LHCN-M2 (cell line): ENCODE data around the gene FGF7. TPM values are rescaled to one million over a fixed set of nuclear protein-coding genes. Genes with fewer than 3 reads are reported as not detected.
"Not testable (repeated sequence)": the region's sequence is repeated elsewhere in the genome, so short reads cannot be mapped to it uniquely, and the experiment has no call there.

Experiments
- DNase-seq: peaks from one replicate; pipeline ENCODE4 v3.0.0-alpha.2; 2012; ENCODE audit warnings: low read depth
- total RNA-seq: library from RNA; depleted of rRNA; stranded (reverse); fragments of >200 nt; gene quantifications from 2 replicates; pipeline ENCODE4 v1.2.3, GENCODE V29; 2014

FGF7 gene
- total RNA-seq, 1 experiment from 2014 or later, result 7.9 TPM

GRCh38 chr15:49438962-49439631 is 16.1 kb downstream of the FGF7 start:
- DNase-seq, result no peak

DNA sequence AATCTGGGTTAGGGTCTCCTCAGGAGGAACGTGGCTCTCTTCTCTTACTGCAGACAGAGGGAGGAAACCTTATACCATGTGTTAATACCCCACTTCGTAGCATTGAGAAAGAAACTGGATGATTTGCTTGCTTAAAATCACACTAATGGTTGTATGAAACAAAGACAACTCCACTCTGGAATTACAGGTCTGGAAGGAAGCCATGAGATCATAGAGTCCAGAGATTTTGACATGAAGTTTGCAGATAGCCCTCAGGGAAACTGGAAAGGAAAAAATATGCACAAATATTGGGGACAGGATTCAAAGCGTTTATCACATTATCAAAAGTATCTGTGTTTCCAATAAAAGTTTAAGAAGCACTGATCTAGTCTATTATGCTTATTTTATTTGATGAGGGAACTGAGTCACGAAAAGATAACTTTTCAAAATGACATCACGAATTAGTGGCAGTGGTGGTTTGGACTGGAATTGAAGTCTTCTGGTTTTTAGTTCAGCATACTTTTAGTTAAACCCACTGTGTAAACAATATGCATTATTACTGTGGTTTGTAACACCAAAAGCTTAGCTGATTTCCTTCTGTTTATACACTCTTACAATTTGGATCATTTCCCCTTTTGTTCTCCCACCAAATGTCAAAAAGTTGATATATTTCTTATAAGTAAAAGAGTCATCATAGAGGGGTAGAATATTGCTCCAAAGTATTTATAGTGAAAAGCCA is 16.8 kb downstream of the FGF7 start:
- DNase-seq, result peak; percentile 49

- no peak for DNase-seq
Observed at GRCh38 chr15:49441356-49441755, 18.3 kb downstream of the FGF7 start.

DNA sequence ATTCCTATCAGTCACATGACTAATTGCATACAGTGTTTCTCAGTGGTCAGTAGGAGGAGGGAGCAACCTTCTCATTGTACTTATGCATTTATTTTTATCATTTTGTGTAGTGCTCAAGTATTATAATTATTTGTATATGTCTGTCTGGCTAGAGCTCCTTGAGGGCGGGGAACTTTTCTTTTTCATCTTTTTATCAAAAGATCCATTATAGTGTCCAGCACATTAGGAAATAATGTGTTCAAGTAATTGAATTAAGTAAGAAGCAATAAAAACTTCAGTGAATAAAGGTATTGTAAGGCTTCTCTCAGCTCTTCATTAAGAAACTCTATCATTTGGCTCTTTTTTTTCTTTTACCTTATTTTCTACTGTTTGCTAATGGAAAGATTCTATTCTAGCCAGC is 18.8 kb downstream of the FGF7 start:
- no peak for DNase-seq

- no peak for DNase-seq
Observed at GRCh38 chr15:49452595-49452994, 29.6 kb downstream of the FGF7 start.

DNA sequence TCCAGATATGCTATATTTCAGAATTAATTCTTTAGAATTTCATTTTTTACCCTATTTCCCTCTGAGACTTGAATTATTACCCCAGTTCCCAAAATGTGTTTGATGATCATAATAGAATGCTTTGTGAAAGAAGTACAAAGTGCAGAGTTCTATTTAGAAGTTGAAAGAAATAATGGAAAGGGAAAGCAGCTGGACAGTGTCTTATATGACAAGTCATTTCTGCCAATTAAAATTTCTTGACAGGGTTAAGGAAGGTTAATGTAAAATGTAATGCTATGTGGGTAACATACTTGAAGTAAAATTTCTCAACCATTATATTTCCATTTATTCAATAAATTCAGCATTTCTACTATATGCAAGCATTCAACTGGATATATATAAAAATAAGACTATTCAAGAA is 33.1 kb downstream of the FGF7 start:
- DNase-seq, result no peak

DNA sequence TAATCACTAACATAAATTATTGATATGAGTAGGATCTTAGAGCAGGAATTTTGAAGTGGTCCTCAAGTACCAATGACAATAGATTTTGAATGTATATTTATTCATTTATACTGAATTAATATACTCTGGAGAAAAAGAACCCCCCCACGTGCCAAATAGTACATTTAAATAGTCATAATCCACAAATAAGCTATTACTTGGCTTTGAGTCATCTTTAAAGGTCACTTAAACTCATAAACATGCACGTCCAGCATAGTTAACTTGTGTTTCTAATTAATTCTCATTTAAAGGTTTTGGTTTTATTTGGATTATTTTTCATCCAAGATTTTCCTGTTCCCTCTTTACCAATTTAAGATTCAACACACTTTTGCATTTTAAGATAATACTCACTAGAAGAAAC is 35.1 kb downstream of the FGF7 start:
- DNase-seq, result peak; percentile 52

GRCh38 chr15:49460411-49460941 is 37.4 kb downstream of the FGF7 start:
- DNase-seq, result no peak

GRCh38 chr15:49462232-49462844 is 39.3 kb downstream of the FGF7 start:
- no peak for DNase-seq

GRCh38 chr15:49464522-49464921 is 41.5 kb downstream of the FGF7 start:
- no peak for DNase-seq

DNA sequence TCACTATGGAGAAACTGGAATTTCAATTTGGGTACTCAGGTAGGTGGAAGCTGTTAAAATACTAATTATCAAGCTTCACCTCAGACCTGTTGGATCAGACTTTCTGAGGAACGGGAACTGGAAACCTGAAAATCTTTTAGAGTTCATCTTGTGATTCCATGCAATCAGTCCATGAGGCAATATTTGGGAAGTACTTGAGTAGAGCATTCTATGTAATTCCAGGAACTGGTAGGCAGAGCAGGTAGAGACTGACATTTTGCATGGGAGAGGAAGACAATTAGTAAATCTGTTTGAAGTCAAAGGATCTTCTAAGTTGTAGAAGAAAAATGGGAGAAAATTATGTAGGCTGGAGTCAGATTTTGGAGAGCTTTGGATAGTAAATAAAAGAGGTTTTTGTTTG is 43.1 kb downstream of the FGF7 start:
- no peak for DNase-seq

DNA sequence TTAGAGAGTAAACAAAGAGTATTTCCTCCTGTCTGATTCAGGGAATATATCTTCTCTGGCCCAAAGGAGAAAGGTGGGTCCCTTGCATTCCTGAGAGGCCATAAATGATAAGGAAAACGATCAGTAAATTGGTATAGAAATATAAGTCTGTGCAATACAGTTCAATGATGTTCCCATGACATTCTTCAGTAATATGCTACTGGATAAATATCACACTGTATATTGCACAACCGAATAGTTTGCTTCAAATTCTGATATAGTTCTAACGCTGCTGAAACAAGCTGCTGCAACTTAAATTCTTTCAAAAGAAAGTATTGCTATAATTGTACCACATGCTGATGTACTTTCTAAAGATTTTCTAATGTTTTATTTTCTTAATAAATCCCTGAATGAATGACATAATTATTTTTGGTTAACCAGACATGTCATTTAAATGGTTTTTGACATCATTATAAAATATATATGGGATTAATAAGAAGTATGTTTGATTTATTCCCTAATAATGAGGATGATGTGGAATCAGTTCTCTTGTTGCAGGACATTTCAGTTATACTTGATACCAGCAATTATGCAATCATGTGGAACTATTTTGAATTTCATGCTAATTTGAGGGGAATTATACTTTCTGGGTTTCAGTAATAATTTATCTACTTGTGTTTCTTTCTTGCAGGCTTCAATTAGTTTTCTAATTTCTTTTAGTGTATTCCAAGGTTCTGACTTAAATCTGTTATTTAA is 44.9 kb downstream of the FGF7 start:
- DNase-seq, result no peak

GRCh38 chr15:49468481-49468839 is 45.4 kb downstream of the FGF7 start:
- DNase-seq, result peak; percentile 55

GRCh38 chr15:49471248-49471647 is 48.2 kb downstream of the FGF7 start:
- DNase-seq, result not testable (repeated sequence)

- DNase-seq, result peak; percentile 47
Observed at GRCh38 chr15:49471733-49472132, 48.7 kb downstream of the FGF7 start.

GRCh38 chr15:49472338-49472737 is 49.3 kb downstream of the FGF7 start:
- DNase-seq, result no peak

- DNase-seq, result no peak
Observed at GRCh38 chr15:49473031-49473430, 50.0 kb downstream of the FGF7 start.

DNA sequence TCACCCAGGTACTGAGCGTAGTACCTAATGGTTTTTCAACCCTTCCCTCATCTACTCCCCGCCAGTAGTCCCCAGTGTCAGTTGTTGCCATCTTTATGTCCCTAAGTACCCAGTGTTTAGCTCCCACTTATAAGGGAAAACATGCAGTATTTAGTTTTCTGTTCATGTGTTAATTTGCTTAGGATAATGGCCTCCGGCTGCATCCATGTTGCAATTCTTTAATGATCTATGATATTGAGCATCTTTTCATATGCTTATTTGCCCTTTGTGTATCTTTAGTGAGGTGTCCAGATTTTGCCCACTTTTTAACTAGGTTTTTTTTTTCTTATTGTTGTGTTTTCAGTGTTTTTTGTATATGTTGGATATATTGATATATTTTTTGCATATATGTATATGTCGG is 55.0 kb downstream of the FGF7 start:
- DNase-seq, result not testable (repeated sequence)

DNA sequence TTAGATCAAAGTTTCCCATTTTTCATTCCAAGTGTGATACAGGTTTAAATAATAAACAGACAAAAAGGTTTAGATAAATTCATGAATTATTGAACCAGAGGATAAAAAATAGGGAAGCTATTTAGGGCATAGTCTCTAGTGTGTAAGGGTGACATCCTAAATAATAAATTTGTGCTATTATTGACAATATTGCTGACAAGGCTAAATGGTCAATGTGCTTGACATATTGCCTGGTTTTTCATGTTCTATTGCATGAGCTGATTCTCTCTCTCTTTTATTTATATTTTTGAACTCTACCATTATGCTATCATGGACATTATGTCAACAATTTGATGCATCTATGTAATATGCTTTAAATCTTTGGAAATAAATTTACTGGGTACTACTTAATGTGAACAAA is 55.9 kb downstream of the FGF7 start:
- DNase-seq, result not testable (repeated sequence)

DNA sequence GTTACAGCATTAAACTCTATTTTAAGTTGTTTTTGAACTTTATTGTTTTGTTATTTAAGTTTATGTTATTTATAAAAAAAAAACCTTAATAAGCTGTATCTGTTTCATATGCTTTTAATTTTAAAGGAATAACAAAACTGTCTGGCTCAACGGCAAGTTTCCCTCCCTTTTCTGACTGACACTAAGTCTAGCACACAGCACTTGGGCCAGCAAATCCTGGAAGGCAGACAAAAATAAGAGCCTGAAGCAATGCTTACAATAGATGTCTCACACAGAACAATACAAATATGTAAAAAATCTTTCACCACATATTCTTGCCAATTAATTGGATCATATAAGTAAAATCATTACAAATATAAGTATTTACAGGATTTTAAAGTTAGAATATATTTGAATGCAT is 62.4 kb downstream of the FGF7 start:
- not testable (repeated sequence) for DNase-seq

- no peak for DNase-seq
Observed at GRCh38 chr15:49490966-49491365, 67.9 kb downstream of the FGF7 start.

GRCh38 chr15:49492151-49492550 is 69.1 kb downstream of the FGF7 start:
- DNase-seq, result no peak
